Loucy (cell line): Measurements from ENCODE around the gene RCBTB1.

Source experiments
- CTCF ChIP-seq: fragments of 200-600 bp; sonication (generic); conservative IDR thresholded peaks from 2 replicates; pipeline ENCODE4 v1.5.1; 2014; ENCODE audit warnings: mild to moderate bottlenecking, antibody characterized with exemption, low read length
- EZH2phosphoT487 ChIP-seq: fragments of 200-600 bp; IDR thresholded peaks from 2 replicates; pipeline ENCODE4 v1.6.1; 2018; ENCODE audit warnings: antibody characterized with exemption, mild to moderate bottlenecking, moderate library complexity, borderline replicate concordance

GRCh38 chr13:49579501-49579900 lies 5.9 kb downstream of the RCBTB1 start:
- TF ChIP-seq CTCF (no peak), EZH2phosphoT487 (no peak)
